Adrenal gland (tissue), 5 donors: ENCODE results near the gene DLG5.

ENCODE experiments used
- CTCF ChIP-seq, 6 experiments: fragments of 450-650 bp in 4 of 6; fragments of 200-600 bp in 2 of 6; sonication (generic) in 1 of 6; IDR thresholded peaks; 1 replicate in 5 of 6; 2 replicates in 1 of 6; pipeline versions ENCODE4 v1.5.1 to v1.8.0; 2016 to 2021; ENCODE audit warnings: antibody characterized with exemption in 6 of 6, mild to moderate bottlenecking in 2 of 6, moderate library complexity in 1 of 6
- POLR2A ChIP-seq, 2 donors: fragments of 450-650 bp; IDR thresholded peaks; one replicate each; pipeline ENCODE4 v1.6.1; 2017; ENCODE audit warnings: antibody characterized with exemption in 2 of 2, mild to moderate bottlenecking in 2 of 2, moderate library complexity in 1 of 2
- donor health status: DM: no; HTN: no; CAD: no.

GRCh38 chr10:77805676-77806075, 120.9 kb downstream of the DLG5 start:
- TF ChIP-seq CTCF (IDR thresholded peaks at IDR 0.05) (no peak), POLR2A (IDR thresholded peaks at IDR 0.05) (no peak)
